NB4 (cell line): ENCODE results near the gene SLC25A28.

Source experiments
- CTCF ChIP-seq: IDR thresholded peaks from one replicate; pipeline ENCODE4 v1.5.1; 2012; ENCODE audit warnings: low read depth, low read length
- MYC ChIP-seq: IDR thresholded peaks from 2 replicates; pipeline ENCODE4 v1.6.1; 2011; ENCODE audit warnings: low read depth, low read length
- POLR2A ChIP-seq: IDR thresholded peaks from 2 replicates; pipeline ENCODE4 v1.6.1; 2011; ENCODE audit warnings: mild to moderate bottlenecking; ENCODE audit not compliant: insufficient read length; ENCODE audit errors: extremely low read depth
- TF ChIP-seq, protein P1 (sequence below): IDR thresholded peaks from 2 replicates; pipeline ENCODE4 v1.6.1; 2011; ENCODE audit warnings: low read depth, low read length

- no peak for TF ChIP-seq POLR2A
- TF ChIP-seq, protein P1, sequence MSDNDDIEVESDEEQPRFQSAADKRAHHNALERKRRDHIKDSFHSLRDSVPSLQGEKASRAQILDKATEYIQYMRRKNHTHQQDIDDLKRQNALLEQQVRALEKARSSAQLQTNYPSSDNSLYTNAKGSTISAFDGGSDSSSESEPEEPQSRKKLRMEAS: no peak
- no peak for TF ChIP-seq CTCF
- no peak for TF ChIP-seq MYC
Observed at GRCh38 chr10:99605351-99605750, 14.9 kb downstream of the SLC25A28 start.
